Stimulated activated CD4-positive, alpha-beta T cell treated with anti-CD3 and anti-CD28 coated beads, Interleukin-4, amount 100 ng/mL, for 48 hours (primary cell): Measurements from ENCODE around the gene EVC.

Source experiments
- DNase-seq, 2 donors: peaks; one replicate each; pipeline ENCODE4 v3.0.0-alpha.2; 2020; ENCODE audit warnings: low read depth in 2 of 2

The EVC gene

DNA sequence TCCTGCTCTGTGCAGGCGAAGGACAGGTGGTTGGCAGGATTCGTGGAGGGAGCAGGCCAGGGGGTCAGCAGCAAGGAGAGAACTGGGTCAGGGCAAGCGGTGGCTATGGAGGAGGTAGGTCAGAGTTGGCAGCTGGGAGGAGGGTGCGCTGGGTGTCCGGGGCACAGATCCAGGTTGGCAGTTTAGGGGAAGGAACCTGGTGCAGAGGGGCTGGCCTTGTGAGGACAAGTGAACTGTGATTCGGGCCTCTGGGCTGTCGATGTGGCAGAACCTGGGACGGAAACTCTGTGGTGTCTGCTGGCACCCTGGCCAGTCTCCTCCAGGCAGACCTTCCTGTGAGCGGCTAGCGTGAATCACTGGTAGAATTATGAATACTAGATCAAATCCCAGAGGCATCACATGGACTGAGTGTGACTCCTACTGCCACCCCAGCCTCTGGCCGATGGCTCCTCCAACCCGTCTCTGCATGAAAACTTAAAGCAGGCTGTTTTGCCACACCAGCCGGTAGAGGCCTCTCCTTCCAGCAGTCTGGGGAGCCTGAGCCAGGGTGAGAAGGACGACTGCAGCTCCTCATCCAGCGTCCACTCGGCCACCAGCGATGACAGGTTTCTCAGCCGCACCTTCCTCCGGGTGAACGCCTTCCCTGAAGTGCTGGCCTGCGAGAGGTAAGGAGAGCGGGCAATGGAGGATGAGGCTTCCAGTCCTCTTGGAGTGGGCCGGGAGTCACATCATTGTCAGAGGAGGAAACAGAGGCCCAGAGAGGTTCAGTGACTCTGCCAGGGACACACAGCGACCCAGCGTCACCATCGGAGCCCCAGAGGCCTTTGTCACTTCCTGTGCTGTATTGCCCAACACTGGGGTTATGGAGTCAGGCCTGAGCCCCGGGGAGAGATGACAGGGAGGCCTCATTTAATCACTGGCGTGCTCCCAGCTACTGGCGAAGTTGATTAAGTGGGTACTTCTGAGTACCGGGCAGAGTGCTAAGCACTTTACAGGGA lies 20.3 kb downstream of the EVC start:
- no peak for DNase-seq

DNA sequence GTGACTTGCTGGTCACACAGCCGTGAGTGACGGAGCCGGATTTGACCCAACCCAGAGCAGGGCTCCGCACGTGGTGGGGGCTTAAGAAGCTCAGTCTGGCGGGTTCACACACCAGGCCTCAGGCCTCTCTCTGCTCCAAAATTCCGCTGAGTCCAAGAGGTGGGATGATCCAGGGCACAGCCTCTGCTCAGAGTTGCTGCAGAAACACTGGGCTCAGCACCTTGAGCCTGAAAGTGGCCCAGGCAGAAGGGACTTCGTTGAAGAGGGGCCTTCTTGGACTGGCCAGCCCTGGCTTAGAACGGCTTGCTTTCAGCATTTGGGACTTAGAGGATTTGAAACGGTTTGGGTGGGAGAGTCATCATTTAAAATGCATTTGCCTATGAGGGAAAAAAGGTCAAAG lies 21.2 kb downstream of the EVC start:
- no peak for DNase-seq

DNA sequence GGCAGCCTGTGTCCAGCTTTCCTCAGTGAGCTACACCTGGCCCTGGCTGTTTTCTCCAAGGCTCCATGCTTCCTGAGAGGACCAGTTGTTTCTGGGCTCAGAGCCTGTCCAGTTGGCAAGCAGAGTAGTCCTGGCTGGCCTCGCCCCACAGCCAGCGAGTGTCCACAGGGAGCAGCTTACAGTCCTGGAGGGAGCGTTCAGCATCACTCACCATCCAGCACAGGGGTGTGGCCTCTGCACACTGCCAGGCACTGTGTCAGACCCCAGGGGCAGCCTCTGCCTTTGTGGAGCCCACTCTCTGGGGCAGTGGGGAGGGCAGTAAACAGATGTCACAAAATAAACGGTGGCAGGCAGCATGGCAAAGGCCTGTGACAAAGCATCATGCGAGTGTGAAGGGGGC lies 23.9 kb downstream of the EVC start:
- DNase-seq = no peak

DNA sequence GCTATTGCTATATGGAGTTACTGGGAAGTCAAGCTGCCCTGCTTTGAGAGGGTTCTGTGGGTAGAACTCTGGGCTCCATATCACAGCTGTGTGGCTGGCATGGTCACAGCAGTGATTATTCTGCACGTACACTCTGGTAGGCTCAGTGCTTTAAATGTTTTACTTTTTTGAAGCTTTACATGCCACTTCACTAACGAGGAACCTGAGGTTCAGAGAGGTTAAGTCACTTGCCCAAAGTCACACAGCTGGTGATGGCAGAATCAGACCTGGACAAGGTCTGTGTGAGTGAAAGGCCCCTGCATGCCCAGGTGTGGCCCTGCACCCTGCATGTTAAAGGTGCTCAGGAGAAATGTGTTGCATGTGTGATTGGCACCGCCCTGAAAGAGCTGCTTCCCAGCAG lies 24.5 kb downstream of the EVC start:
- no peak for DNase-seq

DNA sequence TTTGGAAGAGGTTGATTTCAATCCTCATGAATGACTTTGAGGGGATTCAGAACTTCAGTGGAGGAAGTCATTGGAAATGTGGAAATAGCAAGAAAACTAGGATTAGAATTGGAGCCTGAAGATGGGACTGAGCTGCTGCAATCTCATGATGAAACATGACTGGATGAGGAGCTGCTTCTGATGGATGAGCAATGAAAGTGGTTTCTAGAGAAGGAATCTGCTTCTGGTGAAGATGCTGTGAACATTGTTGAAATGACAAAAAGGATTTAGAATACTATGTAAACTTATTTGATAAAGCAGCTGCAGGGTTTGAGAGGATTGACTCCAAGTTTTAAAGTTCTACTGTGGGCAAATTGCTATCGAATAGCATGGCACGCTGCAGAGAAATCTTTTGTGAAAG lies 27.1 kb downstream of the EVC start:
- no peak for DNase-seq

DNA sequence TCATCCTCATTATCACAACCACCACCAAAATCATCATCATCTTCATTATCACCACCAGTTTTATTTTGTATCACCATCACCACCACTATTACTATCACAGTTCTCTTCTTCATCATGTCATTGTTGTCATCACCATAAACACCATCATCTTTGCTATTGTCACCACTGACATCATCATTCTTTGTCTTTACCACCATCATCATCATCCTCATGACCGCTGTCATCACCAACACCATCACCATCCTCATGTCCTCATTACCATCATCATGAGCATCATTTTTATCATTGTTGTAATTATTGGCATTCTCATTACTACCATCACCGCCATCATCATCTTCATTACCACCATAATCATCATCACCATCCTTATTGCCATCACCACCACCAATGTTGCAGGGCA lies 31.4 kb downstream of the EVC start:
- DNase-seq = no peak

DNA sequence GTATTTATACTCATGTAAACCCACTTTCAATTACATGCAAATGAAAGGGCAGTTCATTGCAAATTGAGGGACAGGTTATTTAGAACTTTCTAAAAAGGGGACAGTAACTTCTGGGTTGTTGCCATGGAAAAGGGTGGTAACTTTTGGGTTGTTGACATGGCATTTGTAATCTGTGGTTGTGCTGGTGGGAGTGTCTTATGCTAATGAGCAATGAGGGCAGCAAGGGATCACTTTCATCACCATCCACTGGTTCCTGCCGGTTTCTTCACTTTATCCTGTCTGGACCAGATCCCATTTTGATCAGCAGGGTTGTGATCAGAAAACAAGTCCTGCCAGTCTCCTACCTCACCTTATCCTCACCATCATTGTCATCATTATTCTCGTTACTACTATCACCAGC lies 32.0 kb downstream of the EVC start:
- DNase-seq = no peak

DNA sequence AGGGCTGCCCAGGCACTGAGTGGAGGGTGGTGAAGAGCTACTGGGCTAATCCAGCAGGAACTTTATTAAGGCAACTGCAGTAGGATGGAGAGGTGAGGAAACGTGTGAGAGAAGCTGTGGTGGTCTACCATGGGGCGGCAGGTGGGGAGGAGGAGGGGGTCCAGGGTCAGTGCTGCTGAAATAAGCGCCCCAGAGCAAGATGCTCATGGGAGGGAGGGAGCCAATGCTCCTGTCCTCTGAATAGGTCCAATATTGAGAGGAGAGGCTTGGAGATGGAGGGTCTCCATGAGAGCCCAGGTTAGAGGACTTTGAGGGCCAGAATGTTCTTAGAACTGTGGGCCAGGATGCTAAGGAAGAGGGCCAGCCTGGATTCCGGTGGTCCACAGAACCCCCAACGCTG lies 35.2 kb downstream of the EVC start:
- no peak for DNase-seq

DNA sequence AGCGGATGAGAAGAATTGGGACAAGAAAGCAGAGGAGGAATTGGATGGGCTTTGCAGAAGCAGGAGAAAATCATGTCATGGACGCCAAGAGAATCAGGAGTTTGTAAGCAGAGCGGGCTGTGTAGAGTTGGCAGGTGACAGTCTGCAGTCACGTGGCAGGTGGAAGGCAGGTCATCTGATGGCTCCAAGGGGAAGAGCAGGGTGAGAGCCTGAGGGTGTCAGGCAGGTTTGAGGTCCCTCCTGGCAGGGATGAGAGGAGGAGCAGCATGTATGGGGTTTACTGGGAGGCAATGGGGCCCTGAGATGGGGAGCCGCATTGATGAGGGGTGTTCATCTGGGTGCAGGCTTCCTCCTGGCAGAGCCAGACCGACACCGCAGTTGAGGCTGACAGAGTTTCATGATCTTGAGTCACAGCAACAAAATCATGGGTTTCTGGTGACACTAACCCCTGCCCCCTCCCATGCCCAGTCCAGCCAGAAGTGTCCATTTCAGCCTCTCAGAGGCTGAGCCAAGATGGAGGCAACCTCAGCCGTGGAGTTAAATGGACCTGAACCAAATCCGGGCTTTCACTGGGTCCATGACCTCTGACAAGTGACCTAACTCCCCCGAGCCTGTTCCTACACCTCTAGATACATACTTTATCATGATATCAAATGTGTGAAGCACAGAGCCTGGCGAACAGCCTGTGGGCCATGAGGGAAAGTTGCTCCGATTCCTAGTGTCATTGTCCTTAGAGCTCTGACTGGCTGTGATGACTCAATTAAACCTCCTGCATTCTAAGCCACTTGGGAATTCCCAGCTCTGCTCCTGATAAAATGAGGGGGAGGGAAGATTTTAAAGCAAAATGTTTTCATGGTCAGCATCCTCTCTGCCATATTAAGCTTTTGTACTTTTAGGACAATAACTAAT lies 36.1 kb downstream of the EVC start:
- DNase-seq = no peak

DNA sequence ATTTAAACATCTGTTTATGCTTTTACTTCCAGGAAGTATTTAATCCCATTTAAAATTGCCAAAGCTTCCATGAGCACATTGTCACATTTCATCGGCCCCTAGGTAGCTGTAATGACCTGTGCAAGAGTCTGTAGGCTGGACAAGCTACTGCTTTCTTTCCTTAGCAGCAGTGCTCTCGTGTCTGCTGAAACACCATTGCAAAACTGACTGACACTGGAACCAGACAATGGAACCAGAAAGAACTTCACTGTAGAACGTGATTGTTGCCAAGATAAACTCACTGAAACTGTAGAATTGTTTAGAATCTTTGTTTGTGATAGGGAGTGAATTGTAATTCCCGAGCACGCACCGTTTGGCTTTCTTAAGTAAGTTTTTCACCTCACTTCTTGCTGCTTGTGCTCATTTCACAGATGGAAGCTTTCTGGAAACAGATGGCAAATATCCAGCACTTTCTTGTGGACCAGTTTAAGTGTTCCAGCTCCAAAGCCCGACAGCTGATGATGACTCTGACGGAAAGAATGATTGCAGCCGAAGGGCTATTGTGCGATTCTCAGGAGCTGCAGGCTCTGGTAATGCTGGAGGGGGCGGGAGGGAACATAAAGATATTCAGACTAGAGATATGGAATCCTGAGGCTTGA lies 36.9 kb downstream of the EVC start:
- no peak for DNase-seq

DNA sequence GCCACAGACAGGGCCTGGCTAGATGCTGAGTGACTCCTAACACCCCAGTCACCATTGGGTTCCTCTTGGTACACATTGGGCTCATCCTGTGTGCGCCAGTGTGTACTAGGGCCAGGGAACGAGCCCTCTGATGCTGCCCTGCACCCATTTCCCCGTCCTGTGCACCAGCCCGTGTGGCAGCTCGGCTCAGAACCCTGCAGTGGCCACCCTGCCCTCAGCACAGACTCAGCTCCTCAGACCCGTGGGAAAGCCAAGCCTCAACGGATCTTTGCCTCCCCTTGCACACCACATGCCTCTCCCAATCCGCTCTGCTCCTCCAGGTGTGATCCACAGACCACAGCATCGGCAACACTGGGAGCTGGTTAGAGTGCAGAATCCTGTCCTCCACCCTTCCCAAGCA lies 38.6 kb downstream of the EVC start:
- DNase-seq = no peak

DNA sequence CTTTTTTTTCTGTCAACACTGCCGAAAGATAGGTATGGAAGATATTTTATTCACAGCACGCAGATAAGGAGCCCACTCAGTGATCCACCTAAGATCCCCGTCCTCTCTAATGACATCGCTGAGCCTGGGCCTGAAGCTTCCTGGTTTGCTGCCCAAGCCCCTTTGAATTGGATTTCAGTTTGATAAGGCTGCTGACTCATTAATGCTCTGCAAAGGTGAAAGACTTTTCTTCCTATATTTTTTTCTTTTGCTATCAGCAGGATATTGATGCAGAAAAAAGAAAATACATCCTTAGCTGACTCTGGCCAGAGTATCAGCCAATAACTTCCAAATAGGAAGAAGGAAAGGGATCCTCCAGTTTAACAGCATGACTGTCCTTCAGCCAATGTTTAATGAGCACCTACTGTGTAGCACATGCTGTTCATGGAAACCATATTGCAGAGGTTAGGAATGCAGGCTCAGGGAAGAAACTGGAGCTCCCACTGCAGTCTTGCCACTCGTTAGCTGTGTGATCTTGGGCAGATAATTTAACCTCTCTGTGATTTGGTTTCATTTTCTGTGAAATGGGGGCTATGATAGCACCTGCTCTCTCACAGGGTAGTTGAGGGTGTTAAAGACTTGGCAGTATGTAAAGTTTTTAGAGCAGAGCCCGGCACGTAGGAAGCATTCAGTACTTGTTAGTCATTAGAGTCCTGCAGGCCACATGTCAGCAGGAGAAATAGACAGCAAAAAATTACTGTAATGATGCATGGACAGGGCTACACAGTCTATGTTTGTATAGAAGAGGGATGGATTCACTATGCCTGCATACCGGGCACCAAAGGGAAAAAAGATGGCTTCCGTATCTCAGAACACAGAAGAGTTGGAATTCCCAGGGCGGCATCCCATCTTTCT lies 39.3 kb downstream of the EVC start:
- DNase-seq = no peak

DNA sequence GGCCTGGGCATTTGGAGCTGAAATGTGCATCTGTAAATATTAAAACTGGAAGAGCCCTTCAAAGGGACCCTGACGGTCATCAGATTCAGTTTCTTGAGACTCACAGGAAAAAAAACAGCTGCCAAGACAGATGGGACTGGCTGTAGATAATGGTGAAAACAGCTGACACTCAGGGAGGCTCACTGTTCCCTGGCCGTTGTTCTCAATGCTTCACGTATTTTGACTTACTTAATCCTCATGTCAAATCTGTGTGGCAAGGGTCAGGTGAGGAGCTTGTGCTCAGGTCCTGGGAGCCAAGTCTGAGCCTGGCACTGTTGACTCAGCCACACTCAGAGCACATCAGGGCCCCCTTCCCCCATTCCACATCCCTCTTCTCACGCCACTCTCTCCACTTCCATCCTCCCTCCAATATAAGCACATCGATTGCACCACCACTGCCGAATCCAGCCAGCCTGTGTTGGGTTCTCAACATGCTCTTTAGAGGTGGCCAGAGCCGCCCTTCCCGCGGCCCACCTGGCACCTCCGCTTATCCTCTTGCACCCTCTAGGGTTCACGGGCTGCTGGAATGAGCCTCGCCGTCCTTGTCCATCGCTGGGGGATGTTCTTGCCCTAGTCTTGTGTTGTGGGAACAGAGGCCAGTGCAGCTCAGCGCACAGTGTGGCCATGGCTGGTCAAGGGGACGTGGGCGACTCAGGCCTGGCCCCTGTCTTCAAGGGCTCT lies 40.1 kb downstream of the EVC start:
- no peak for DNase-seq

DNA sequence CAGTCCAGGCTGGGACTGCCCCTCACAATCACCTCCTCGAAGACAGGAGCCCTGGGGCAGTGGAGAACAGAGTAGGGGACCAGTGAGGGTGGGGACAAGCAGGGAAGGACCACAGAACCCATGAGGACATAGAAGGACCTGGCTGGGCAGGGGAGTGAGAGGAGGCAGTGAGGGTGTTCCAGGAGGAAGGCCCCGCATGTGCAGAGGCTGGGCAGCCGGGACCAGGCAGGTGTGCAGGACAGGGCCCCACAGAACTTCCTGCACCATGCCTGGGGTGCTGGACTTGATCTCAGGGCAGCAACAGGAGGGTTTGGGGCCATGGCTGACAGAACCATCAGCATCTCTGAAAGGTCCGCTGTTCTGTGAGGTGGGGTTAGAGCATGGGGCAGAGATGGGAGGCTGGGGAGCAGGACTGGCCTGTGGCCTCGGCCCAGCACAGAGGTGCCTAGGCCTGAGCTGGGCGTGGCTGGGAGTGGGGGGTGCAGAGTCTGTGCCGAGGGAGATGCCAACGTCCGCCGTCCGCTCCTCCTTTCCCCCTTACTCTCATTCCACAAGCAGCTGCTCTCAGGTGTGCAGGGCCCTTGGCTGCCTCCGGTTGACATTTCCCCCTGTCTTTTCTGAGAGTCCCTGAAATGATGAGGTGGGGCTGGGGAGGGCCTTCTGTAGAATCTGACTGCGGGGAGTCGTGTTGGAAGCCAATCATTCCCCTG lies 40.8 kb downstream of the EVC start:
- DNase-seq = no peak

DNA sequence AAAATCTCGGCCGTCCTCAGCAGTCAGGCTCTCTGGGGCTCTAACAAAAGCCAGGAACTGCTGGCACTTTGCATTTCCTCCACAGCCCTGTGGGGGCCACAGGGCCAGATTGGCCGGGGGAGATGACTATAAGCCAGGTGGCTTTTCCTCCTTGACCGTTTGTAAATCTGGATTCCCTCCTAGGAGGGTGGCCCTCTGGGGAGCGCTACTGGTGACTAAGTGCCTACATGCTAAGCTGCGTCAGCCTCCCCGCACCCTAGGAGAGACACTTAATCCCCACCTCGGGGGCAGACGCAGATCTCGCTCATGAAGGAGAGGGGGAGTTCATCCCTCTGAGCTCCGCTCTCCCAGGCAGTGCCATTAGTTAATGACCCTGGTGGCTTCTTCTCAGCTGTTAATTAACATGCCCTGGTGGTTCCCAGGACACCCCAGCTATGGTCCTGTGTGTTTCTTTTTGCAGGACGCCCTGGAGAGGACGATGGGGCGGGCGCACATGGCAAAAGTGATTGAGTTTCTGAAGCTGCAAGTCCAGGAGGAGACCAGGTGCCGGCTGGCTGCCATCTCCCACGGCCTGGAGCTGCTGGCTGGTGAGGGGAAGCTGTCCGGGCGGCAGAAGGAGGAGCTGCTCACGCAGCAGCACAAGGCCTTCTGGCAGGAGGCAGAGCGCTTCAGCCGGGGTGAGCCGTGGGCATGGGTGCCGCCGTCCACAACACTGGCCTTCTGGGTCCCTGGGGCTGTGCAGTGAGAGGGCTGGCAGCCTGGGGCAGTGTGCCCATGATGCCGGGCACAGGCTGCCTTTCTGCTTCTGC lies 41.6 kb downstream of the EVC start:
- no peak for DNase-seq

DNA sequence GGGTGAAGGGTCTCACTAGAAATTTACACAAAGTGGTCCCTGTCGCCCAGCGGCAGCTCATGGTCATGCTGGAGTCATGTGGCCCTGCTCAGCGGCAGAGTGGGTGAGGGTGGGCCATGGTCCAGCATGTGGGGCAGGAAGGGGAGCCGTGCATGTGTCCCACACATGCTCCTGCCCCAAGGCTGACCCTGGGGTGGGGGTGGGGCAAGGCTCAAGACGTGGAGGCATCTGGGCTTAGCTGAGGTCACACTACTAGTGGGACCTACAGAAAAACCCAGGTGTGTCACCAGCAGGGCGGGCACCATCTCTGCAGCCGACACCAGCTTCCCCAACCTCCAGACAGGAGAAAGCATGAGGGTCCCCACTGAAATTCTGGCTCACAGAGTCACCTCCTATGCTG lies 42.4 kb downstream of the EVC start:
- DNase-seq = no peak

DNA sequence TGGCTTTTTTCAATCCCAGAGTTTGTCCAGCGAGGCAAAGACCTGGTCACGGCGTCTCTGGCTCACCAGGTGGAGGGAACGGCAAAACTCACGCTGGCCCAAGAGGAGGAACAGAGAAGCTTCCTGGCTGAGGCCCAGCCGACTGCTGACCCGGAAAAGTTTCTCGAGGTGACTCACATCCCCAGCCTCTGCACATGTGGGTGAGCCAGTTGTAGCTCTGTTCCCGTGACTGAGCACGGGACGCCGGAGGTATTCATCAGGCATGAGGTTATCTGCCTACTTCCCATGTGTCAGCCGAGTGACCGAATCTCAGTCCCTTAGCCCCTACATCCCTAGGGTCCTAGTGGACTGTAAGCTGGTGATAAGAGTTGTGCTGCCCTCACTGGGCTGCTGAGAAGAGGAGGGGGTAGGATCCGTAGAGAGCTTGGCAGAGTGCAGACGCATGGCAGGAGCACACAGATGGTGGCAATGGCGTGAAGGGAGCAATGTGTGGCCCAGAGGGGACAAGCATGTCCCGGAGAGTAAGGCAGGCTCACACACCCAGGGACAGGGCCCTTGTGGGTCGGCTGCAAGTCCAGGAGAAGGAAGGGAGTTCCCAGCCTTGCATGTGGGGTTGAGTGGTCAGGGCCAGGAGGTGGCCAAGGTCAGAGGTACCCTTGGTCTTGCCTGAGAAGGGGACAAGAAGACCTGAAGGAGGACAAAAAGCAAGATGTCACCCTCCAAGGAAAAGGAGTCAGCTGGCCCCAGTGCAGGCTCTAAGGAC lies 42.9 kb downstream of the EVC start:
- DNase-seq = no peak

DNA sequence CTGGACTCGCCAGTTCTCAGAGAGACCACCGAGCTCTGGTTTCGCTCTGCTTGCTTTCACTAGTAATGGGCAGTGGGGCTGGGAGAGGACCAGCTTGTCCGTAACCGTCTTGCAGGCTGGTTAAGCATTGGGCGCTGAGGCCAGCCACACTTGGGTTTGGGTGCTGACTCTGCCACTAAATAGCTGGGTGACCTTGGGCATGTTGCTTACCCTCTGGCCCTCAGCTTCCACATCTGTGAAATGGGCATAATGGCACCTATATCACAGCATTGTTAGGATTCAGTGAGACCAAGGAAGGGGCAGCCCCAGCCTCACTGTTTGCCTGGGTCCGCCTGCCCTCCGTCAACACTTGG lies 43.5 kb downstream of the EVC start:
- no peak for DNase-seq
